HepG2 (cell line): ENCODE data around the gene DUS2. TPM values are rescaled to one million over a fixed set of nuclear protein-coding genes. Genes with fewer than 3 reads are reported as not detected.
A peak's percentile ranks its signal among the peaks of the same experiment; 100 is the strongest.

Experiments used
- ATF7 ChIP-seq, 2 experiments: fragments of 450-650 bp in 1 of 2; sonication (generic) in 1 of 2; formaldehyde crosslinking in 1 of 2; IDR thresholded peaks; 2 replicates each; pipeline versions ENCODE4 v1.4.0 to v1.6.1; 2016 to 2020; ENCODE audit warnings: antibody characterized with exemption in 1 of 2, mild to moderate bottlenecking in 1 of 2, missing genetic modification reagents in 1 of 2
- BCL6 ChIP-seq: IDR thresholded peaks from 2 replicates; pipeline ENCODE4 v1.6.1; 2016; ENCODE audit warnings: missing genetic modification reagents, missing compliant biosample characterization
- DR1 ChIP-seq: sonication (generic); formaldehyde crosslinking; IDR thresholded peaks from 2 replicates; pipeline ENCODE4 v1.8.0; 2021; ENCODE audit warnings: mild to moderate bottlenecking, missing genetic modification reagents, inconsistent platforms
- FUBP1 ChIP-seq: sonication (generic); formaldehyde crosslinking; IDR thresholded peaks from 2 replicates; pipeline ENCODE4 v1.5.1; 2020; ENCODE audit warnings: missing genetic modification reagents, mild to moderate bottlenecking, borderline replicate concordance
- HDAC2 ChIP-seq: sonication (generic); formaldehyde crosslinking; IDR thresholded peaks from 2 replicates; pipeline ENCODE4 v1.4.0; 2020; ENCODE audit warnings: missing genetic modification reagents
- MXD3 ChIP-seq: IDR thresholded peaks from 2 replicates; pipeline ENCODE4 v1.6.1; 2016; ENCODE audit warnings: mild to moderate bottlenecking, missing biosample characterization, missing genetic modification reagents
- NKX3-1 ChIP-seq: sonication (generic); formaldehyde crosslinking; IDR thresholded peaks from 2 replicates; pipeline ENCODE4 v1.5.0; 2020; ENCODE audit warnings: missing genetic modification reagents
- PCBP2 ChIP-seq: fragments of 200-400 bp; formaldehyde crosslinking; optimal IDR thresholded peaks from 2 replicates; pipeline ENCODE3; 2018; ENCODE audit warnings: low read length, low read depth; ENCODE audit not compliant: poor library complexity, severe bottlenecking
- PPARG ChIP-seq: conservative IDR thresholded peaks from 2 replicates; pipeline ENCODE4 v1.6.1; 2016; ENCODE audit warnings: missing biosample characterization, missing genetic modification reagents
- TRIM22 ChIP-seq: fragments of 450-650 bp; IDR thresholded peaks from 2 replicates; pipeline ENCODE4 v1.6.1; 2017
- ZNF407 ChIP-seq: sonication (generic); formaldehyde crosslinking; IDR thresholded peaks from one replicate; pipeline ENCODE4 v1.5.1; 2020; ENCODE audit warnings: mild to moderate bottlenecking, missing genetic modification reagents; ENCODE audit errors: not compliant biosample characterization
- ZNF451 ChIP-seq: sonication (generic); formaldehyde crosslinking; IDR thresholded peaks from 2 replicates; pipeline ENCODE4 v1.5.0; 2020; ENCODE audit warnings: mild to moderate bottlenecking, missing genetic modification reagents
- ZNF607 ChIP-seq: sonication (generic); formaldehyde crosslinking; IDR thresholded peaks from 2 replicates; pipeline ENCODE4 v1.5.1; 2020; ENCODE audit warnings: missing genetic modification reagents, mild to moderate bottlenecking, borderline replicate concordance
- ZNF770 ChIP-seq: sonication (generic); formaldehyde crosslinking; IDR thresholded peaks from 2 replicates; pipeline ENCODE4 v1.5.0; 2020; ENCODE audit warnings: mild to moderate bottlenecking, missing genetic modification reagents
- polyA plus RNA-seq, 8 experiments: library from polyadenylated mRNA; depleted of rRNA in 3 of 8; stranded (reverse) in 7 of 8; unstranded in 1 of 8; fragments of >200 nt; fragmentation: Illumina TruSeq in 4 of 8; extraction: Trizol in 4 of 8; gene quantifications; 2 replicates each; pipeline versions ENCODE4 v1.2.1 to v1.2.3, GENCODE V29; 2011 to 2016; ENCODE audit warnings: low read depth in 4 of 8, missing spikeins in 1 of 8, mixed read lengths in 1 of 8; ENCODE audit not compliant: insufficient read depth in 1 of 8
- total RNA-seq, 5 experiments: library from RNA; depleted of rRNA; stranded (reverse); fragments of >200 nt; fragmentation: Illumina TruSeq; extraction: Trizol; gene quantifications; 2 replicates each; pipeline ENCODE4 v1.2.3, GENCODE V29; 2016; ENCODE audit warnings: low read depth in 1 of 5

The DUS2 gene
- total and polyA plus RNA-seq, 2 of the 13 experiments (the other 11 are each of a cell fraction or from before 2014, with no cell fraction given), result 17.8 to 25.1 TPM

- TF ChIP-seq NKX3-1 (CRISPR knock-in tag) (peak; percentile 91), HDAC2 (peak; percentile 98), MXD3 (CRISPR knock-in tag) (no peak; the same call in 1 of the 2 replicates), ZNF607 (CRISPR knock-in tag) (peak; percentile 95; the same call in 1 of the 2 replicates), PPARG (peak; percentile 87), ZNF407 (CRISPR knock-in tag) (peak; percentile 66), DR1 (CRISPR knock-in tag) (0 out of 2 replicates have a peak, but pooled peaks have one; percentile 73), PCBP2 (no peak), BCL6 (CRISPR knock-in tag) (peak; percentile 84), FUBP1 (CRISPR knock-in tag) (0 out of 2 replicates have a peak, but pooled peaks have one; percentile 24), TRIM22 (no peak), ZNF770 (CRISPR knock-in tag) (peak; percentile 90), ZNF451 (CRISPR knock-in tag) (peak; percentile 77; the same call in 1 of the 2 replicates), ATF7 (IDR thresholded peaks at IDR 0.05) (no peak), ATF7 (CRISPR knock-in tag; IDR thresholded peaks at IDR 0.05) (peak; percentile 83; the same call in 1 of the 2 replicates)
Observed at GRCh38 chr16:68079626-68080344, 56.7 kb downstream of the DUS2 start (continued).
